HG03097 (cell line): ENCODE data around the gene GID8.
"Not testable (repeated sequence)": the region's sequence is repeated elsewhere in the genome, so short reads cannot be mapped to it uniquely, and the experiment has no call there.

Experiments used
- ATAC-seq: cut with Tn5 transposase; IDR thresholded peaks from one replicate; pipeline ENCODE4 v1.9.1; 2021; ENCODE audit not compliant: unreplicated experiment, low FRiP score

GID8 gene

DNA sequence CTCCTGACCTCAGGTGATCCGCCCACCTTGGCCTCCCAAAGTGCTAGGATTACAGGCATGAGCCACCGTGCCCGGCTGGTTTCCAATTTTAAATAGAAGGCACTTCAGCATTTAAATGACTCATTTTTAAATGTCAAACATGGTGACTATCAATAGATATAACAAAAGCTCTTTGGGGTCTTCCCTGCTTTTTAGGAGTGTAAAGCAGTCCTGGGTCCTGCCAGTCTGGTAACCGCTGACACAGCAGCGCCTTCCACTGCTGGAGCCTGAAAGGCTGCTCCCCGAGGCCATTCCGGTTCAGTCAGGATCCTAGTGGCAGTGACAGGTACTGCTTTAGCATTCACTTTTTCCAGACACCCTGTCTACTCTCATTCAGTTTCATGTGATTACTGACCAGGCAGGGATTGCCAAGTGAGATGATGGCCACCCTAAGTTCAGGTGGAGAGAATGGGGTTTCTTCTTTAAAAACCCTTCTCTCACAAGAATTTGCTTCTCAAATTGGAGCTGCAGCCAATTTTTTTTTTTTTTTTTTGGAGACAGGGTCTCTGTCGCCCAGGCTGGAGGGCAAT lies 16.7 kb upstream of the GID8 start:
- ATAC-seq, result no peak

DNA sequence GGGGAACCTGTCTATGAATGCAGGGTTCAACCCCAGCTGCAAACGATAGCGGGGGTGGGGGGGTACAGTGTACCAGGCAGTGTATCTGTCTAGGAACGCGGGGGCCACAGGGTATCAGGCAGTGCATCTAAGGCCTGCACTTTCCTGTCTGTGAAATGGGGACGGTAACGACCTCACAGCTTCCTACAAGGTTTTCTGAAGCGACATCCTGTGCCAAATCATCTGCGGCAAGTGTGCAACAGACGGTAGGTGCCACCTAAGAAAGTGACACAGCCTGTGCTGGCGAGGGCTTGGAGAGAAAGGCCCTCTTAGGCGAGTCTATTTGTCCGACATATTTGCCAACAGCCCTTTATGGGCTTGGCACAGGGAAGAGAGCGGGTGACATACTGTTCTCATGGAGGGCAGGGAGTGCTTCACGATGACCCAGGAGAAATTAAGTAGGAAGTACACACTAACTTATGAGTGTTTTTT lies 15.5 kb upstream of the GID8 start:
- no peak for ATAC-seq

DNA sequence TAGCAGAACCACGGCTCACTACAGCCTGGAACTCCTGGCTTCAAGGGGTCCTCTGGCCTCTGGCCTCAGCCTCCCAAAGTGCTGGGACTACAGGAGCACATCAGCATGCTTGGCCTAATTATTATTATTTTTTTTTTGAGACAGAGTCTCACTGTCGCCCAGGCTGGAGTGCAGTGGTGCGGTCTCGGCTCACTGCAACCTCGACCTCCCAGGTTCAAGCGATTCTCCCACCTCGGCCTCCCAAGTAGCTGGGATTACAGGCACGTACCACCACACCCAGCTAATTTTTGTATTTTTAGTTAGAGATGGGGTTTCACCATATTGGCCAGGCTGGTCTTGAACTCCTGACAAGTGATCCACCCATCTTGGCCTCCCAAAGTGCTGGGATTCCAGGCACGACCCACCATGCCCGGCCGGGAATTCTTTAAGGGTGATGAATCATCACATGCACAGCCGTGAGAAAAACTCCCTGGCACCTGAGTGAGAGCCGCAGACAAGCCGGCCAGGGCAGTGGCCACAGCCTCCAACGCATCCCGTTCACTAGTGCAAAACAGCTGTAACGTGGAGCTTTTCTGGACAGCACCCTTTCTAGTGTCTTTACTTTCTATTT lies 14.8 kb upstream of the GID8 start:
- not testable (repeated sequence) for ATAC-seq

DNA sequence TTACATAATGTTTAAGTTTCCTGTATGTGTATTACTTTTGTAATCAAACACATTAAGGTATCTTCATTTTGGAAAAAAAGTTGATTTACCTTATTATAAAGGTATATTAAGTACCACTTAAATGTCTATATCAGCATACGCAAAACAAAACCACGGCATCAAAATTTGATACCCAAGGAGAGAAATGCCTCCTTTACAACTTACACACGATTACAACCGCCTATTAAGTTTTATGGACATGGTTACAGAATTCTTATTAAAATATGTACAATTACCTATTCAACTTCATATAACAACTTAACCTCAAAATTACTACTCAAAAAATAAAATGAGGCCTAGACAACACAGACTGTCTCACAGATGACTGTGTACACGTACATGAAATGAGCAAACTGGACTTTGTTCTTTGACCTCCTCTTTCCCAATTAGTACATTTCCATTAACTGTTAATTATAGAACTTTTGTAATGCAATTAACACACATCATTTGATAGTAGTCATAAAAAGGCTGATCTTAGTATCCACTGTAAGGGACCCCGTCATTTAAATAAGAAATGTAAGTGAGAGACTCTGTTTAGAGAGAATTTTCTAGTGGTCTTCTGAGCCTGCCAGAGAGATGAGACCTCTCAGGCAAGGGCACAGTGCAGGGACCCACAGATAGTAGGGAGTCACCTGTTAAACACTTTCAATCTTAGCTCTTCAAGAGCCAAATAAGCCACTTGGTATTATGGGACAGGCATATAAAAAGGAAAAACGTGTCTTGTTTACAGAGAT lies 14.1 kb upstream of the GID8 start:
- ATAC-seq, result no peak

DNA sequence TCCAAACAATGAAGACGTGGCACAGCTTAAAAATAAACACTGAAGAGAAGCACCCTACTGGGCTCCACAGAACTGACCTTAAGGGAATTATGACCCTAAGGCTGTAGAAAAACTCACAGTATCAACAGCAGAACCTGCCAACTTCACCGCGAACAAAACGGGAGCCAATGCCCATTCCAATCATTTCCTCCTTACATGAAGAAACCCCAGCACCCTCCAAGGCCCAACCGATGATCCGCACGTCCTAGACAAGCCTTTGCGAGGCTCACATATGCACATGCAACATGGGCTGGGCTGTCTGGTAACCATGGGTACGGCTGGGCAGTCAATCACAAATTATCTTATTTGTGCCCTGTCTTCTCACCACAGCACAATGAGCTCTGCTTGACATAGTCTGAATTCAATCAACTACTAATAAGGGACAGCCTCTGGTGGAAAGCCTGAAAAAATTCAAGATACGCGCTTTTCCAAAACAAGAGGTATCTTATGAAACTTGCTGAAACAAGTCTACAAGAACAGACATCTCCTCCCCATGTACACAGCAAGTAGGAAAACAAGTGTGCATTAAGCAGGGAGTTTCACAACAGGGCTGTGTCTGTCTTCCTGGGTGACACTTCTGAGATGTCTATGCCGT lies 13.4 kb upstream of the GID8 start:
- no peak for ATAC-seq

DNA sequence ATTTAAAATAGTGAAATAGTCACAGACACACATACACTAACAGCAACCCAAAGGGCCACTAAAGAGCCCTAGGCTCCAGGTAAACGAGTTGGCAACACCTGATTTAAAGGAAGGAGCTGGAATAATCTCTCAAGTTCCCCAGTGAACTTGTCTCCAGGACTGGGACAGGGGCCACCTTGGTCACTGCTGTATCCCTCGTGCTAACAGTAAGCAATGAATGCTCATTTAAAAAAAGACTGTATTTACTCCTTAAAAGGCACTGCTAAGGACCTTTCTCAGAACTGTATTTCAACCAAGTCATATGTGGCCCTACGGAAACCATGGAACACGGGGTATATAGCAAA lies 12.9 kb upstream of the GID8 start:
- ATAC-seq, result no peak

DNA sequence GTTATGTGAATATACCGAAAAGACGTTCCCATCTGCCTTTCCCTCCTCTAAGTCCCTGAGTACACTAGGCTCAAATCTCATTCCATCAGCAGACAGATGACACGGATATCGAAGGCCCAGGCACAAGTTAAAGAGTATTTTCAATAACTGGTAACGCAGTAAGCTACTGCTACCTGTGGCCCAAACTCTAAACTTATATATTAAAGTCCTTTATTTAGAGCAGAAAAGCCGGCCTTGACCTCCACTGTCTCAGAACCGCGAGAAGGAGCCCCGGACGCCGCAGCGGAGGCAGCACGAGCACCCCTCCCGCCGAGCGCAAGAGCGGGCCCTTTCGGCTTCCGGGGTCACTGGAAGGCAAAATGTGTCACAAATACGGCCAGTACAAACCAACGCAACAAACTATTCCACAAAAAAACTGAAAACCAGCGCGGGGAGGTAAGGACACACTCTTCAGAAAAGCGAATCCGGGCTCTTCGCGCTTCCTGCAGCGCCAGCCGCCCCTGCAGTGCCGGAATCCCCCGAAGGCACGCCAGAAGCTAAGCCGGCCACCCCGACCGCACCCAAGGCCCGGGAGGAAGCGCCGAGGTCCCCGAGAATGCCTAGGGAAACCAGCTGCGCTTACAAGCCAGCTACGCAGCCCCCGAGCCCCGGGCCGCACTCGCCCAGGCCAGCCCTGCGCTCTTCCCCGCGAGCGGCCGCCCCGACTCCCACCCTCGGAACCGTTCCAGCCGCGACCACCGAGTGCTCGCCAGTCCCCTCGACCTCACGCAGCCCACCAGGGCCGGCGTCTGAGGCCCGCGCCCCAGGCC lies 12.3 kb upstream of the GID8 start:
- no peak for ATAC-seq

DNA sequence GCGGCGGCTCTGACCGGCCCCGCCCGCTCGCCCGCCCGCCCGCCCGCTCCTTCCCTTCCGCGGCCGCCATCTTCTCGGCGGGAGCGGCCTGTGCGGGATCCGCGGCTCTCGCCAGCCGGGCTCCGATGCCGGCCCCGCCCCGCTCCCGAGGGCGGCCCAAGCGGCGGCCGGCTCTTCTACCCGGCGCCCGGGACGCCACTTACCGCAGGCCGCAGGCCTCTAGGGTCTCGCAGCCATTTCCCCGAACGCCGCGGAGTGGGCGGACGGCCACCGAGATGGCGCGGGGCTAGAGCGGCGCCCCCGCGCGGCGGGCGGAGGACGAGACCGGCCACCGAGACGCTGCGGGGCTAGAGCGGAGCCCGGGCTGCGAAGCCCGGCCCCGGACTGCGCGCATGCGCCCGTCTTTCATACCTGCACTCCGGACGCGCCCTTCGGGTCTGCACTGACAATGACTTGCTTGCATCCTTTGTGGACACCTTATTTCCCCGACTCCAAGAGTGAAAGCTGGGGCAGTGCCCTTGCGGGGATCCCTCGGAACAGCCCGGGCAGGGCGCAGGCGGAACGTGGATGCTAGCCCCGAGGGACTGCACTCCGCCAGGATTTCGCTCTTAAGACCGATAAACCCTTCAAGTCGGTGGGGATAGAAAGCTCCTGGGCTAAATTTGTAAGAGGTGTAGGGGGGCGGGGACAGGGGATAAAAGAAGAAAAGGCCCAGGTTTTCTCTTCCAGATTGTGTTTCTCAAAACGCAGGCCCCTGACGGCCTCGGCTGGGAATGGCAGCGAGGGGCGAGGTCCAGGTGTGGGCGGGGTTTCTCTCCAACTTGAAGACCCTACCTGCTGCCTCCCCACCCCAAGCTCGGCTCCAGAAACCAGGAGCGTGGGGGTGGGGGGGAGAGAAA lies 11.5 kb upstream of the GID8 start, which contains the start of gene DIDO1:
DIDO1 (minus strand) TSS at position 277 of the 899 bp plus-strand sequence.
- peak; percentile 83 for ATAC-seq

DNA sequence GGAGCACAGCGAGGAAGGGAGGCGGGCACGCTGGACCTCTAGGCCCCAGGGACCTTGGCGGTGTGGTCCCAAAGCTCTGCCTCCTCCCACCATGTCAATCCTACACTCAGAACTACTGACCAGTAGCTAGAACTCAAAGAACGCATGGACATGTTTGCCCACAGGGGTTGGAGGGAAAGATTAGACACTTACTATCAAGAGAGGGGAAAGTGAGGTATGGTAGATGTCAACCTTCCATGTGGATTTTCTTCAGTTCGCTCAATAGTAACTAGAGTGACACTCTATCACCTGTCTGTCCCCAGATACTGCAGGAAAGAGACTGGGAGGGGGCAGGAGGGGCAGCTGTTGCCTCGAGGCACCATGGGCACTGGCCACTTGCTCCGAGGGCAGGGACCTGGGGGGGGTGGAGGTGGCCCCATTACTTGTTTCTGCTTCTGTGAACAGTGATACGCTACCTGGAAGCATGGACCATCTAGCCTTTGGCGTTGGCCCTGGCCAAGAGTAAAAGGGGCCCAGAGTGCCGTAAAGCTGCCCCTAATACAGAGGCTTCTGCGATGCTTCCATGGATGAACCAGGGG lies 10.7 kb upstream of the GID8 start:
- no peak for ATAC-seq

DNA sequence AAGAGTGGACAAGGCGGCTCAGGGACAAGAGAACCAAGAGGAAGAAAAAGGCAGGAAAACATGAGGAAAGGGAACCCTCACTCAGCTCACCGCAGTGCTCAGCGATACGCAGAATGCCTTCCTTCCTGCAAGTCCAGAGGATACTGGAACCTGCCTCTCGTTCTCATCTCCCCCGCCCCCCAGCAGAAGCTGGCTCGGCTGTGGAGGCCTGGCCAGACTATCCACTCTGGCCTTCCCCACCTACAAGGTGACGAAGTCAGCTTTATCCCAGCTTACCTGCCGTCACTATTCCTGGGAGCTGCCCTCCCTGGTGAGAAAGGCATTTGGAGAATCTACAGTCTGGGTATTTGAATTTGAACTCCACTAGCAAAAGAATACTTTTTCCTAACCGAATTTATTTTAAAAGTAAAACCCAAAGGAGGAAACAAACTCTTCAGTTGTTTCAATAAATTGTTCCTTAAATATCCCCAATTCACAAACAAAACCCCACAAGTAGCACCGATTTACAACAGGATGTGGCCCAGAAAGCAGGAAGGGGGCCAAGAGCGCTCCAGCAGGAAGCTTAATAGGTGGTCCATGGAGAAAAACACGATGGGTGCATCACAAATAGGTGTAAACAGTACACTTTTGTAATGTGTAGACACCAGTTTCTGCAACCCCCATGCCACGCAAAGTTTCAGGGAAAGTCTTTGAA lies 9.6 kb upstream of the GID8 start:
- no peak for ATAC-seq

DNA sequence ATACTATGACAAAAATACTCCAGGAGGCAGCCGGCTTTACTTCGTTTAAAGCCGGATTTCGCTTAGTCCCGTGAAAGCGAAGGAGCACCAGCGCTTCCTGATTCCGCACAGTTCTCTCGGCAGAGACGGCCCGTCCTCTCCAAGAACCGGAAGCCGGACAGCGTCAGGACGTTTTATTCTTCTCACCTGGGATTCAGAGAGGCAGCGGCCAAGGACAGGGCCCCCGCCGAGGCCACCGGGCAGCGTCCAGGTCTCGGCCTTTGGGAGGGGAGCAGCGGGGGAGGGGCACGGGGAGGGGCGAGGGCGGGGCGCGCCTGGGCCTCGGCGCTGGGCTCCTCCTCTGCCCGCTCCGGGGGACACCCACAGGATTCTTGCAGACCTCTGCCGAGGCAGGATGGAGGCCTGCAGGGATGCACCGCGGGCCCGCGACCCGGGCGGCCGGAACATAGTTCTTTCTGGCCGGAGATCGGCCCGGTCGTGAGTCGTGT lies 8.9 kb upstream of the GID8 start:
- no peak for ATAC-seq

DNA sequence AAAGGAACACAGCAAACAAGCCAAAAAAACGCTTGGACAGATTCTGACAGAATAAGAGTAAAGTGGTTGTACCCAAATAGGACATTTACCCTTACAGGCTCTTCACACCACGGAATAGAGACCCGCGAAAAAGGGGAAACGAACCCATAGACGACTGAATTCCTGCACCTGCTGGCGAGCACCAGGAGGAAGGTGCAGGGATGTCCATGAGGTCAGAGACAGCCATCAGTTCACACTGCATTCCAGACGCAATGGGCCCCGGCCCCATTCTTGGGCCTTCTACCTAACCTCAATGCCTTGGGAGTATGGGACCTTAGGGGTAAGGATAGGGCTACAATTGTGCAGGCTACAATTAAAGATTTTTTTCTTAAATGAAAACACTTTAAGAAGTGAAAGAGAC lies 6.5 kb upstream of the GID8 start:
- ATAC-seq, result no peak

DNA sequence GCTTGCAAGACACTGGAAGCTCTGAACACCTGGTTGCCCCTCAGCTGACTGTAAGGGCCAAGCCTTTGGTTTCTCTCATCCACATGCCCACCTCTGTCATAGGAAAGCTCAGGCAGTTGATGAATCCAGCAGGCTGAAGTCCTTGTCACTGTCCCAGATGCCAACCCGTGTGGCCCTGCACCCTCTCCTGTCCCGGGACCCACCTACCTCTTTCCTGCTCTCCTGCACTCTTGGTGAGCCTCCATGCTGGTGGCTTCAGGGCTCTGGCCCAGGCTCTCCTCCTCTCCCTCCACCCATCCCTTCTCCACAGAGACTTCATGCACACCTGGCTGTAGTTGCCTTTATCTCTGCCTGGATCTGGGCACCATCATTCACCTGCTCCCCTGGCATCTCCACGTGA lies 4.0 kb upstream of the GID8 start:
- ATAC-seq, result no peak

DNA sequence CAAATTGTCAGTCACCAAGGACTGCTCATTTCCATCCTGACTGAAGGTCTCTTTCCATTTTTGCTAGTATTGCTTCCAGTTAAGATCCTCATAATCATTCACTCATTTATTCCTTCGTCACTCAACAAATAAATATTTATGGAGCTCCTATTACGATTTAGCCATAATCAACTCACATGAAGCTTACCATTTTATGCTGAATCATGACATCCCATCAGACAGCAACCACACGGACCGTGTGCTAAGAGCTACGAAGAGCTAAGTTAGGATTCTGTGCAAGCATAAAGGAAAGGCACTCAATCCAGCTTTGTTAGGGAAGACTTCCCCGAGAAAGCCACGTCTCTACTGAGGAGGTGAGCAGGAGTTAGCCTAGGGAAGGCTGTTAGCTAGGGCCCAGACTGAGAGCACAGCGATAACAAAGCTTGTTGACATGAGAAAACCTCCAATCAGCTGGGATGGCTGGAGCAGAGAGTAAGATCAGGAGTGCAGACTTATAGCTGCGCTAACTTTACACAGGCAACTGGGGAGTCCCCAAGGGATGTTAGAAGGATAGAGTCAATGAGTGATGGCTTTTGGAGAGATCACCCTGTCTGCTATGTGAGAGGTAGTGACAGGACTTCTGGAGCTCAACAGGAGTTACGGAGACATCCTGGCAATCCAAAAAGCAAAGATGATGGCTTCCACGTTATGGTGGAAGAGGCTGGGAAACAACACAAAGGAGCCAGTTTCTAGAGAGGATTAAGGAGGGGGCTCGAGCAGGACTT lies 2.6 kb upstream of the GID8 start:
- no peak for ATAC-seq

DNA sequence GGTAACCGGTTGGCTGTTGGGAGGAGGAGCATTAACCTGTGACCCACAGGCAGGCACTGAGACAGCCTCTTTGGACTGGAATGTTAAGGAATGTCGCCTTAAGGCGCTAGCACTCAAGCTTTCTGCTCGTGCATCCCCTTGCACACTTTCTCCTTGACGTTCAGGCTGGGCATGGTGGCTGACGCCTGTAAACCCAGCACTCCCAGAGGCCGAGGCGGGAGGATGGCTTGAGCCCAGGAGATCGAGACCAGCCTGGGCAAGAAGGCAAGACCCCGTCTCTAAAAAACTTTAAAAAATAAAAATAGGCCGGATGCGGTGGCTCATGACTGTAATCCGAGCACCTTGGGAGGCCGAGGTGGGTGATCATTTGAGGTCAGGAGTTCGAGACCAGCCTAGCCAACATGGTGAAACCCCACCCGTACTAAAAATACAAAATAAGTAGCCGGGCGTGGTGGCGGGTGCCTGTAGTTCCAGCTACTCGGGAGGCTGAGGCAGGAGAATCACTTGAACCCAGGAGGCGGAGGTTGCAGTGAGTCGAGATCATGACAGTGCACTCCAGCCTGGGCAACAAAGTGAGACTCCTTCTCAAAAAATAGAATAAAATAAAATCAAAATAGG lies 1.9 kb upstream of the GID8 start:
- no peak for ATAC-seq

DNA sequence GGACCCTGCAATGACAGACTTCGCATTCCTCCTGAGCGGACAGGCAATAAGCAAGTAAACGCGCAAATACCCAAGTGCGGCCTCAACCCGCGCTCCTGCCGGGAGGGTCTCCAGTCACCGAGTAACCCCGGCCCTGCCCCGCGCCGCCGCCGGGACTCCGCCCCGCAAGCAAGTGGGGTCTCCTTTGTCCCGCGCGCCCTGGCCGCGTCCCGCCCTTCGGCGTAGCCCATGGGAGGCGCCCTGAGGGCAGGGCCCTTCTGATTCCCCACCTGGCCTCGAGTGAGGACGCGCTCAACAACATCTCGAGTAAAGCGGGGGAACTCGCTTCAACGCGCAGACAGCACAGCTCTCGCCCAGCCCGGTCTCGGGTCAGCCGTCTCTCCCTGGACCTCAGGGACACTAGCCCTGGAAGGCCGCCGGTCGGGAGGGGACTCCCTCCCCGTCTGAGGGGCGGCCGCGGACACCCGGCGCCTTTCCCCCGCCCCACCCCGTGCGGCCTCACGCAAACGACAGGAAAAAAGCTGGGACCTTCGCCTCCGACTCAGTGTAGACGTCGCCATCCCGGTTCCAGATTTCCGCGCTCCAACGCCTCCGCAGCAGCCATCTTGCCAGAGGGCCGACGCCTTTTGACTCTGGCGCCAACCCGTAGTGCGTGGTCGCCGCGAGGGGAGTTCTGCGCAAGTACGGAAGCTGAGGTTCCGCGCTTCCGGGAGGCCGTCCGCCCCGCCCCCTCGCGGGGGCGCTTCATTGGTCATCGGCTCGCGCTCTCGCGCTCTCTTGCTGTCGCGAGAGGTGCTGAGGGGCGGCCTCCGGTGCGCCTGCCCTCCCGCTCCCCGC lies 461 bp upstream of the GID8 start:
- ATAC-seq, result peak; percentile 75

DNA sequence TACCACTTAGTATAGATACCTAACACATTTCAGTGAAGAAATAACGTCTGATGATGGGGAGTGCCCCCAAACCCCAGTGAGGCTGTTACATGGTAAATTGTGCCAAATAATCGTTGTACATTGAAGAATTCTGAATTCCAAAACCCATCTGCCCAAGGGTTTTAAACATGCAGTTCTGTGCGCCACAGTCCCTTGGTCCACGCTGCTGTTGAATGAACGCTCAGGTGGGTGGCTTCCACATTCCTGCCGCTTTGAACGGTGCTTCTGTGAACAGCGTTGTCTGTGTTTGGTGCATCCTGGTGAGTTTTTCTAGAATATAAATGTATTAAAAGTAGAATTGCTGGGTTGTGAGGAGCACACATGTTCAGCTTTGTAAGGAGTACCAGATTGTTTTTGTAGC lies 2.9 kb downstream of the GID8 start:
- no peak for ATAC-seq
